LHCN-M2 (cell line): ENCODE results near the gene SSX2IP. TPM values are rescaled to one million over a fixed set of nuclear protein-coding genes. Genes with fewer than 3 reads are reported as not detected.
"Not testable (repeated sequence)": the region's sequence is repeated elsewhere in the genome, so short reads cannot be mapped to it uniquely, and the experiment has no call there.

Experiments used
- DNase-seq: peaks from one replicate; pipeline ENCODE4 v3.0.0-alpha.2; 2012; ENCODE audit warnings: low read depth
- total RNA-seq: library from RNA; depleted of rRNA; stranded (reverse); fragments of >200 nt; gene quantifications from 2 replicates; pipeline ENCODE4 v1.2.3, GENCODE V29; 2014

SSX2IP gene
- total RNA-seq, 1 experiment from 2014 or later = 24.7 TPM

DNA sequence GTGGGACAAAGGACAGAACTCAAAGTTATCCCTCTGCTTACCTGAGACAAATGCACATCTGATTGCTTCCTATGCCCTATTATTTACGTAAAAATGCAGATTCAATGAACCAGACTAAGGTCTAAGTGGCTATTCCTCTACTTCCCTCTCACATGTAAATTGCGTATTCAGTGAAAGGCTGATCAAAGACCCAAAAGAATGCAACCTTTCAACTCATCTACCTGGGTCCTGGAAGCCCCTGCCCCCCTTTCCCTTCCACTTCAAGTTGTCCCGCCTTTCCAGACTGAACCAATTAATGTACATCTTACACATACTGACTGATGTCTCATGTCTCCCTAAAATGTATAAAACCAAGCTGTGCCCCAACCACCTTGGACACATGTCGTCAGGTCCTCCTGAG lies 14.6 kb downstream of the SSX2IP start:
- DNase-seq = no peak

DNA sequence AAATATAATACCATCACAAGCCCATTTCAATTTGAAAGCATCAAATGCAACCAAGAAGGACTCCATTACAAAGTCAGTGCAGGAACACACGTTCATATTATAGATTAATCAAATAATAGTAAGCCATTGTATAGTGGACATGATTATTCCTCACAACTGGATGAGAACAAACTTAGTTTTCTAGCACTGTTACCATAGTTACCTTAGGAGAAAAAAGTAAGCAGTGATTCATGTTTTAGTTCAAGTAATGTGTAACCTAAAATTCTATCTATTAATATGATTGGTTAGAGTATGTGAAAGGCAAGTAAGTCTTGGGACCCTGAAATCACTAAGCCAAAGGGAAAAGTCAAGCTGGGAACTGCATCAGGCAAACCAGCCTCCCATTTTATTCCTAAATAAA lies 15.2 kb downstream of the SSX2IP start:
- peak; percentile 12 for DNase-seq

DNA sequence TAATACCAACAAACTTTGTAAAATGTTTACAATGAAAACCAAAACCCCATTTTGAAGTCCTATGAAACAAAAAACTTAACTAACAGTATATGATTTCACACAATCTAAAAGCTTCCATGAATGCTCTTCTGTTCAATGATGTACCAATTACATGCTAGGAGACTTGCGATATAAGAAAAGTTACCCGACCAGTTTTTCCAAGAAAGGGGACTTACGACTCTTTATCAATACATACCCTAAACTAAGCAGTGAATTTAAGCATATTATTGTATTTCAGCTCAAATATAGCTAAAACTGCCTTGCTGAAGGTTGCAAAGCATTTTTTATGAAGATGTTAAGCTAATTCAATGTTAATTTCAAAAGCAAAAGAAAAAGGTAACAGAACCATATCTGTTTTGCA lies 15.6 kb downstream of the SSX2IP start:
- no peak for DNase-seq

DNA sequence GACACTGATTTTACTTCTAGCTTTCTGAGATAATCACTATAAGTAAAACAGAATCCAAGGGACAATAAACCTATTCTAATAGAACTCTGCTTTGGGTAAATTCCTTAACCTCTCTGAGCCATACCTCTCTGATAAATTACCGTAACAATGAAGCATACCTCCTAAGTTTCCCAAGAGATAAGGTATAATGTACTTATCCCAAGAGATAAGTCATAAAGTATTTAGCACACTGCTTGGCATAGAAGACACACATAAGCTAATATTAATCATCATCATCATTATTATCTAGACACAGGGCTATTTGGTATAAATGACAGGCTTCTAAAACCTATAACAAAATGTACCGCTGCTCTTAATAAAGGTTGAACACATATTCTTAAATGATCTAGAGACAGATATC lies 16.2 kb downstream of the SSX2IP start:
- DNase-seq = no peak

DNA sequence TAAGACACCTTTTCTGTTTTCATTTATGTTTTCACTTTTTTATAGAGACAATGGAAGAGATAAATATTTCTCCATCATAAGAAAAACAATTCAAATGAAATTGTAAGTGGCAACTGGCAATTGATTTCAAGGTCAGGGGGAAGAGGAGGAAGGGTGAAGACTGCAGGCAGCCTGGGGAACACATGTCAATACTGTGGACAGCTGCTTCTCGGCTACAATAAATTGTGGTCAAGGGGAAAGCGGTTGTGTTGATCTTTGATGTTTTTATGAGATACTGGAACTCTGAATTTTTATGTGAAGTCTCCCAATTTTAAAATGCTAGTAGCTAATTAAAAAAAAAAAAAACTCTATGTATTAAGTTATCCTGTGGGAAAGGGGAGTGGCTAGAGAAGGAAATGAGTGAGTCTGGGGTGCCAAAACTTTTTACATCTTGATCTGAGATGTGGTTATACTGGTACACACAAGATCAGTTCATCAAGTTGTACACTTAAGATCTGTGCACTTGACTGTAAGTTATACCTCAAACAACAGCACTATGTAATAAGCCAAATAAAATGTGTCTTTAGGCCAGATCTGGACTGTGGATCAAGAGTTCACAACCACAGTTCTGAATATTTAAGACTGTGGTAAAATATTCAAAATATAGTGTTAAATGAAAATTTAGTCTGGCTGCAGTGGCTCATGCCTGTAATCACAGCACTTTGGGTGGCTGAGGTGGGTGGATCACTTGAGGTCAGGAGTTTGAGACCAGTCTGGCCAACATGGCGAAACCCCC lies 18.0 kb downstream of the SSX2IP start:
- DNase-seq = peak; percentile 70

DNA sequence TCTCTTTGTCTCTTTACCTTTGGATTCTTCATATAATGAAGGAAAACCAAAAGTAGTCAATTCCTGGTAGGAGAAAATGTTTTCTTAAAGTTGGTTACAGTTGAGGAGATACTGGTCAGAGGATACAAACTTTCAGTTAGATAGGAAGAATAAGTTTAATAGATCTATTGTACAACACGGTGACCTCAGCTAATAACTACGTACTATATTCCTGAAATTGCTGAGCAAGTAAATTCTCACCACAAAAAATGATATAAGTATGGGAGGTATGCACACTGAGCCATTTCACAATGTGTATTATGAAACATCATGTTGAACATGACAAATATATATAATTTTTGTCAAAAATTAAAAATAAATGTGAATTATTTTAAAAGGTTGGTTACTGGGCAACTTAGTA lies 20.4 kb downstream of the SSX2IP start:
- DNase-seq = no peak

DNA sequence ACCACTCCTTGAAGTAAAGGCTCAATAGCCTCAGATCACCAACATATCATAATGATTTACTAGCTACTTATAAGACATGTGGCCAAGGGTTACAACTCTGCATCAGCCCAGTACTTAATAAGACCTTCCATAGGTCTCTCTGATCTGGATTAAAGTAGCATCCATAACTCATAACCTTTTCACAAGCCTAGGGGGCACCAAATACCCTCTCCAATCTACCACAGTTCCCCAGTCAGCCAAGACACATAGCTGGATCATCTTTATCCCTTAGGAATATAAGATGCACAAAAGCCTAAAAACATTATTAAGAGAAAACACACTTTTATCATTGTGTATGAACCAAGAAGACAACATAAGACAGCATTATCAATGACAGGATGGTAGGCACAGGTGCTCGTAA lies 22.1 kb downstream of the SSX2IP start:
- DNase-seq = peak; percentile 26

DNA sequence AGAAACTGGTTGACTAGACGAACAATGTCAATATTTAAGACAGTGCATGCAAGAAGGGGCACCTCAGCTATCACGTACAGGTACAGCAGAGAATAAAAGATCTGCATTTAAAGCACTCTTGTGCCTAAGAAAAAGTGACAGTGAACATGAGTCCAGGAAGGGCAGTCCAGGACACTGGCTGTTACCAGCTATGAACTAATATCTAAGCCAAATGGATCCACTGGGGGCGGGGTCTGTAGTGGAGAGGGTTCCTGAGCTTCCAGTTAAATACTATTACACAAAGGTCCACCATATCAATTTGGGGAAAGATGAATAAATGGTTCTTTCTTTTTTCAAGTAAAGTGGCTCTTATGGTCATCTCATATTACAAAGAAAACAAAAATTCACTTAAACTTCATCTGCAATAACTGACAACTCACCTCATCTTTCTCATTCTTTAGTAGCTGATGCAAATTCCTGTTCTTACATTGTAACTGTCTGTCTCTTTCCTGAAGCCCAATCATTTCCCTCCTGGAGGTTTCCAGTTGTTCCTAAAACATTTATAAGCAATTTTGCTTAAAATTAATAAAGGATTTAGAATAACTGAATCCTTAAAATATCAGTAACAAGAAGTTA lies 24.5 kb downstream of the SSX2IP start:
- peak; percentile 42 for DNase-seq

DNA sequence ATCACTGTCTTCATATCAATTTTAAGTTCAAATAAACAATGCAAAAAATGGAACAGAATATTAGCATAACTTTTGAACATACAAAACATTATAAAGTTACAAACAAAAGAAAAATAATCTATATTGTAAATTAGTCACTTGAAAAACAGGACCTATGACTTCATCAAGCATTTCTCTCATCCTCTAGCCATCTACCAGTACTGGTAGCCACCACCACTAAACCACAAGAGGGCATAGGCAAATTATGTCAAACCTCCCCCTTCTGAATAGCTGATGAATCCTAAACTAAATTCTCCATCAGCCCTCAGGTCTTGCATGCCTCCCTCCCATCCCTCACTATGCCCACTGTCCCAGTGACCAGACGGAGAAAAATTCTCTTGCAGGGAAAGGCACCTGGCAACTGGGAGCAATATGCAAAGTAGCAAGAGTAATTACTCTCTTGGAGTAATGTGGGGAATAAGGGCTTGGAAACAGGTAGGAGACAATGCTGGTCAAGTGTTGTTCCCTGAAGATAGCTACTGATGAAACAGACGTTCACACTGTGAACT lies 37.1 kb downstream of the SSX2IP start:
- peak; percentile 35 for DNase-seq

DNA sequence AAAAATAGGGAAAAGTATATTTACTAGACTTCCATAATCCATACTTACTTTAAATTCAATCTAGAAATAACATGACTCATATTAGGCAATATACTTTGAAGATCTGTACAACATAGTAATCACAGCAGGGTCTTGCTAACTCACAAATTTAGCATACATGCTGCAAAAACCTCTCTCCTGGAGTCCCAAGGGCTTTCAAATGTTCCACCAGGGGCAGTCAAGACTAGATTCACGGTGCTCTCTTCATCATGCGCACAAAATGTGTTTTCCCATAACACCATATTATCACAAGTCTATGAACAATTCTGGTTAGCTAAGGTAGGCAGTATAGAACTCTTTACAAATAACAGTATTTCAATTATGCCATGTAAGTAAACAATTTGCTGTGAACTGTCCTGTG lies 45.8 kb downstream of the SSX2IP start:
- no peak for DNase-seq

DNA sequence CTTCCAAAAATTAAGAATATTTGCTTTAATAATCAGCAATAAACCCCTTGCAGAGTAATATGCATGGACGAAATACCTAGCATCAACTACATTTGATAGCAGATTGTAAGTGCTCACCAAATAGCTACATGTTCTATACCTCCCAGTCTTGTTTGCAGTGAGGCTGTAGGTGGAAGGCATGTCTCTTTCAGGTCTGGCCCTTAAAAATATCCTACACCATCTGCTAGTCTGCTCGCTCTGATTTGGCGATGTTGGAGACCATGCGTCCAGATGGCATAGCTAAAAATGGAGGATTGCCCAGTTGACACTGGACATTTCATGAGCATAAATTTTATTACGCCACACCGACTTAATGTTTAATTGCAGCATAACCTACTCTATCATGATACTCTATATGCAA lies 47.1 kb downstream of the SSX2IP start:
- no peak for DNase-seq

DNA sequence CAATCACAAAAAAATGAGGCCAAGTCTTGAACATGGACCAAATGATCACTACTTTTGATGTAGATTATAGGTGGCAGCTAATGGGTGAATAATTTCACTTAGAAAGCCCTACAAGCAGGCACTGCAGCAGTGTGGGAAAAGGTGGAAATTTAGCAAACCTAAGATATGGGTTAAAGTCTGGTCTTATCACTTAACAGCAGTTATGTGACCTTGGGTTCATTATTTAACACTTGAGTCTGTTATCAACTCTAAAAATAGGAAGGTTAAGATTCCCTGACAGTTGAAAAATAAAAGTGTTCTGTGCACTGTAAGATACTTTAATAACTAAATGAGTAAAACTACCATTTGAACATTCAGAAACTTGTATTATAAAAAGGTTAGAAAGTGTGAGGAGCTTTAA lies 47.5 kb downstream of the SSX2IP start:
- no peak for DNase-seq

DNA sequence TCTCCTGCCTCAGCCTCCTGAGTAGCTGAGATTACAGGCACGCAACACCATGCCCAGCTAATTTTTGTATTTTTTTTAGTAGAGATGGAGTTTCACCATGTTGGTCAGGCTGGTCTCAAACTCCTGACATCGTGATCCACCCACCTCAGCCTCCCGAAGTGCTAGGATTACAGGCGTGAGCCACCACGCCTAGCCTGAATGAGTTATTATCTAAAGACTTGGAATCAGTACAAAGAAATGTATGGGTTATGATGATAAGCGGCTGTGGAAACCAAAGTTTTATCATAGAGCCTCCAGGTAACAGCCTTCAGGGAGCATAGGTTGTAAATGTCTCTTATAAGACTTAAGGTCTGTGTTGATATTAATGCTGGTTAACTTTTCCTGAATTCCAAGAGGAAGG lies 50.5 kb downstream of the SSX2IP start:
- not testable (repeated sequence) for DNase-seq

DNA sequence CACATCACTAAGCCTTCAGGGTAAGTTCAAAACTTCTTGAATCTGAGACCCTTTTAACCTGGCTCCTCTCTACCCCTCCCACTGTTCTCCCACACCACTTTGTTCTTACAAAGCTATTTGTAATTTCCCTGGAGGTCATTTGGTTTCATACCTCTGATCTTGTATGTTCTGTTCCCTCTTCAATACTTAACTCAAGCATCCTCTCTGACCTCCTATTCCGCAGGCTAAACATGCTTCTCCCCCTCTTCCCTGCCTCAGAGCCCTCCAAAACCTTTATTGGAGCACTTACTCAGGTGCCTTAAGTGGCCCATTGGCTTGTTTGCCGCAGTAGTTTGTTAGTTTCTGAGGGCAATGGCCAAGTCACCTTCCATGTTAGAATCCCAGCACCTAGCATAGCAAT lies 54.8 kb downstream of the SSX2IP start:
- DNase-seq = no peak

DNA sequence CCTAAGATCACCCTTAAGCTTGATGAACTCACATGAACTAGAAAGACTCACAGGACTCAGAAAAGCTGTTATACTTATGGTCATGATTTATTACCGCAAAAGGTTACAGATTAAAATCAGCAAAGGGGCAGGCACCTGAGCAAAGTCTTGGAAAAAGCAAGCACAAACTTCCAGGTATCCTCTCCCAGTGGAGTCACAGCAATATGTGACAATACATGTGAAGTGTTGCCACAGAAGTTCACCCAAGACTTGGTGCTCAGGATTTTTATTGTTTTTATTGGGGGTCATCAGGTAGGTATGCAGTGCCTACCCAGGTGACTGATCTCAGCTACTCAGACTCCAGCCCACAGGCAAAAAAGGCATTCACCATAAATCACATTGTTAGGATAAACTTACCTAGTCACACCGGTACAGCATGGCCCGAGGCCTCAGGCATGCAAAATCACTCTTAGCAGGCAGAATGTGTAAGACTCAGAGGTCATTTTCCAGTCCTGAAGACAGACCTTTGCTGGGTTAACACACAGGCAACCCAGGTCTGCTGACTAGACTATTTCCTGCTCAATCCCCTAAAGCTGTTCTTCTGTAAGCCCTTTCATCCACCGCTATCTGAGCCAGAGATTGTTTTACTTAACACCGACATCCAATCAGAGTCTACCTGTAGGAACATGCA lies 55.6 kb downstream of the SSX2IP start:
- no peak for DNase-seq

DNA sequence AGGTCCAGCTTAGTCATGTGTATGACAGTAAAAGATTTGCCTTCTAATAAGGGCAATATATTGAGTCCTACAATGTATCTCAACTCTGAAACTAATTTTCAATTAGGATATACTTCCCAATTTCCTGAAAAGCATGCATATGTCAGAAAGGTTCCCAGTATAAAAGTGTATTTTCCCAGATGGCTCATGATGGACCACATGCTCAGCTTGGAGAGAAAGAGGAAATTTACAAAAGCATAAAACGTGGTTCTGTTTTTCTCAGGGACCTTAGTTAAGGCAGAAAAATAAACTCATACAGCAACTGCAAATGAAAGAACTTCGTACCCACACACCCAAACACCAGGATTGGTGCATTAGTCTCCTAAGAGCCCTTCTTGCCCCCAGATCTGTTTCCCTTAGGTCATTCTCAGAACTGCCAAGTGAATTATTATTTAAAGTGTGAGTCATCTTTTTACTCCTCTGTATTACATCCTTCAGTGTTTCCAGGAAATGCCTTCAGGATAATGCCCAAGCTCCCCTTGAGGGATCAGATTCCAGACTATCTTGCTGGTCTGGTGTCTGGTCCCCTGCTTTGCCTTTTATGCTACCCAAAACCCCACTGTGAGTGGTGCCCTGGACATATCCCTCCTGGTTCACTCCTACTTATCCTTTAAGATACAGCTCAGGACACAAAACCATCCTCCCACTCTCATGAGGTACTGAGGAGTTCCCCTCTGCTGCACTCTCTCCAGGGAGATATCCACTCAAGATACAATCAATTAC lies 57.4 kb downstream of the SSX2IP start:
- DNase-seq = peak; percentile 64

DNA sequence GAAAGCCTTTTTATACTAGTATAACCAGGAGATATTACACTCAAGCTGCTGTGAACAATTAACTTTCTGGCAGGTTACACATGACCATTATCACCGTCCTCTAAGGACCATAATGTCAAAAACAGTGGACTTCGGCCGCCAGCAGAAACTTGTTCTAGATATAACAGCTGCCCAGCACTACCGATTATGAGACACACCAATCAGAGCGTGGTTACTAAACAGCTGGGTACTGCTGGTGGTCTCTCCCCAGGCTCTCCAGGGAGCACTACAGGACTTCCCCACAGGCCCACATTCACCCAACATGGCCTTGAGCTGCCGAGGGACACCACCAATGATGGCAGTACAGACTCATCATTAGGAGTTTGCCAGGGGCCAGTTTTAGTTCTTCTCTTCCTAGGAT lies 58.1 kb downstream of the SSX2IP start:
- no peak for DNase-seq

DNA sequence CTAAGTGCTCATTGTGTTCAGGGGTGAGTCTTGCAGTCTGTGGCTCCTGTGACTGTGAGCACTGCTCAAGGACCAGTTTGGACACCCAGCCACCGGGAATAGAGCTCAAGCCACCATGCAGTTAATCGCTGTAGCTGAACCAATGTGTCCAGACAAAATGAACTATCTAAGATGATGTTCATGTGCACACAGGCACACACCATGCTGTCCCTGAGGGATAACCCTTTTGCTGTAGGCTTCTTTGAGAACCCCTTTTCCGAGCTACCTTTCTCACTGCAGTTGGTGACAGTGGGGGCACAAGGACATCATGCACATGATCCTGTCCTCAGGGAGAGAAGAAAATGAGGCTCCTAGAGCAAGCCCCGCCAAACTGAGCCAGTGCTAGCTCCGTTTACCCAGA lies 65.4 kb downstream of the SSX2IP start:
- DNase-seq = no peak

DNA sequence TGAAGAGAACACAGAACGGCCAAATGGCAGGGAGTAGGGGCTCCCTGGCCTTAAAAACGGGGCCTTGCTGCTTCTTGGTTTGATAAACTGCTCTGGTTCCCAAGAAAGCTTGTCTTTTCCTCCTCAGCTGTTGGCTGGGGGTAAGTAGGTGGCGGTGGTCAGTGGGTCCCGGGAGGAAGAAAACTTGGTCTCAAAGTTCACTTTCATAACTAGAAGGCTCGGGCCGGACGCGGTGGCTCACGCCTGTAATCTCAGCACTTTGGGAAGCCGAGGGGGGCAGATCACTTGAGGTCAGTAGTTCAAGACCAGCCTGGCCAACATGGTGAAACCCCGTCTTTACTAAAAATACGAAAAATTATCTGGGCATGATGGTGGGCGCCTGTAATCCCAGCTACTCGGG lies 68.7 kb downstream of the SSX2IP start:
- no peak for DNase-seq

DNA sequence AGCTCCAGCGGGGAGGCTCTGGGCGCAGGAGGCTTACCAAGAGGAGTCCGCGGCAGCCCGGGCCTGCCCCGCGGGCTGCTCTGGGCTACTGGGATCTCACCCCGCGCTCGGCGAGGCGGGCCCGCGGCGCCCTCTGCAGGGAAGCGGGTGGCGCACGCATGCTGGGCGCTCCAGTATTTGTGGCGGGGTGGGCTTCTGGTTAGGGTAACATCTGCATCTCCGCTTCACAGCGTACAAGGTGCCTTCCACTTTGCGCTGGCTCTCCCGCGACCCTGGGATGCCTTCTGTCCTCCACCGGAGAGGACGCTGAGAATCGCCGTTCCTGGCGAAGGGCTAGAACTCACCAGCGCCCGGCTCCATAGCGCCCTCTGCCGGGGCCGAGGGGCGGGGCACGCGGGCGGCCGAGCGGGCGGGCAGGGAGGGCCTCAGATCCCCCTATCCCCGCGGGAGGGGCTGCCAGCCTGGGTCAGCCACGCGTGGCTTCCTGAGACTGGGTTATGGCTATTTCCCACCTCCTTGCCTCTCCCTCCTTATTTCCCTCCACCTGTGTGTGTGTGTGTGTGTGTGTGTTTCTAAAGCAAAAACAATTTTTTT lies 69.4 kb downstream of the SSX2IP start:
- peak; percentile 72 for DNase-seq

DNA sequence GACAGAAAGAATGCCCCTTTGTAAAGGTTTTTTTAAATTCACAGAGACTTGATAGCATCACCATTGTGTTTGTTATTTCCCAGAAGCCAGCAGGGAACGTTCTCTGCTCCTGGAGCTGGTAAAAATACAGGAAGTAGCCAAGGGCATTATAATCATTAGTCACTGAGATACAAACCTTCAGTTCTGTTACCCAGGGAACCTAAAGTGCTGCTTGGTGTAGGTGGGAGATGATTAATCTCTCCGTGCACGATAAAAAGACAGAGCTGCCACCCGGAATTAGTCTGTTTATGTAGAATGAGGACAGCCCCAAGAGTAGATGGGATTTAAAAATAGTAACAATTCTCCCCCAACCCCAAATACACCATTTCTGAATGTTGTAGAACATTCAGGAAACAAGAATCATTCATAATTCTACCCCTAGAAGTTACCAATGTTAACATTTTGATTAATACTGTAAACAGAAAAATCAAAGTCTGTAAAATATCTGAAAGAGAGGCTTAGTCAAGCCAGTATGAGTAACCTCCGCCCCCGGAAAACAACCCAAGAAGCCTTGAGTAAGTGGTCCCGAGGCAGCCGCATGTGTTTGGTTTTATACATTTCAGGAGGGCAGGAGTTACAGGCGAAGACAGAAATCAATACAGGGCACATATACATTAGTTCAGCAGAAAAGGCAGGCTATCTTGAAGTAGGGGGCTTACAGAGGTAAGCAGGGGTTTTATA lies 70.7 kb downstream of the SSX2IP start:
- DNase-seq = peak; percentile 84
